Stimulated activated CD4-positive, alpha-beta T cell treated with anti-CD3 and anti-CD28 coated beads, Interleukin-4, amount 100 ng/mL, for 48 hours (primary cell): Measurements from ENCODE around the gene GARS1.
"Not testable (repeated sequence)": the region's sequence is repeated elsewhere in the genome, so short reads cannot be mapped to it uniquely, and the experiment has no call there.

Experiments used
- DNase-seq, 2 donors: peaks; one replicate each; pipeline ENCODE4 v3.0.0-alpha.2; 2020; ENCODE audit warnings: low read depth in 2 of 2

The GARS1 gene

GRCh38 chr7:30594540-30595435 lies at the start of gene GARS1:
Gene GARS1 (plus strand): TSS chr7:30594878. CDS start chr7:30594922, 44 bp downstream.
- DNase-seq: peak; percentile 78 to 82

- no peak for DNase-seq
Observed at GRCh38 chr7:30545791-30546555, 48.7 kb upstream of the GARS1 start.

- no peak for DNase-seq
Observed at GRCh38 chr7:30546596-30546995, 48.1 kb upstream of the GARS1 start.

GRCh38 chr7:30548845-30549244 lies 45.8 kb upstream of the GARS1 start:
- DNase-seq: peak; percentile 26 to 28

GRCh38 chr7:30549931-30550493 lies 44.7 kb upstream of the GARS1 start:
- no peak for DNase-seq

GRCh38 chr7:30552330-30552729 lies 42.3 kb upstream of the GARS1 start:
- DNase-seq: no peak

GRCh38 chr7:30553141-30553540 lies 41.5 kb upstream of the GARS1 start:
- DNase-seq: no peak

- no peak for DNase-seq
Observed at GRCh38 chr7:30553546-30553945, 41.1 kb upstream of the GARS1 start.

GRCh38 chr7:30555525-30555924 lies 39.2 kb upstream of the GARS1 start:
- DNase-seq: no peak

GRCh38 chr7:30556840-30557239 lies 37.8 kb upstream of the GARS1 start:
- DNase-seq: no peak

GRCh38 chr7:30557245-30557644 lies 37.4 kb upstream of the GARS1 start:
- DNase-seq: no peak

- no peak for DNase-seq
Observed at GRCh38 chr7:30559611-30560010, 35.1 kb upstream of the GARS1 start.

- no peak for DNase-seq
Observed at GRCh38 chr7:30561389-30561788, 33.3 kb upstream of the GARS1 start.

- no peak for DNase-seq
Observed at GRCh38 chr7:30562498-30562897, 32.2 kb upstream of the GARS1 start.

GRCh38 chr7:30562909-30563308 lies 31.8 kb upstream of the GARS1 start:
- no peak for DNase-seq

GRCh38 chr7:30563326-30563942 lies 31.2 kb upstream of the GARS1 start:
- no peak for DNase-seq

GRCh38 chr7:30564243-30564892 lies 30.3 kb upstream of the GARS1 start:
- peak; percentile 62 to 69 for DNase-seq

GRCh38 chr7:30566596-30566995 lies 28.1 kb upstream of the GARS1 start:
- DNase-seq: no peak

- no peak for DNase-seq
Observed at GRCh38 chr7:30567081-30567480, 27.6 kb upstream of the GARS1 start.

- DNase-seq: not testable (repeated sequence)
Observed at GRCh38 chr7:30570238-30570637, 24.4 kb upstream of the GARS1 start.

- no peak for DNase-seq
Observed at GRCh38 chr7:30572212-30572841, 22.4 kb upstream of the GARS1 start.
